OCI-LY1 (cell line): ENCODE data around the gene ANKRD33.

Source experiments
- H2AFZ ChIP-seq: fragments of 200-600 bp; sonication (generic), shearing (Covaris generic); 2 replicates; pipeline ENCODE4 v1.6.0; 2014; ENCODE audit warnings: antibody characterized with exemption, mild to moderate bottlenecking, low read length
- H3F3A ChIP-seq: fragments of 200-600 bp; sonication (generic), shearing (Covaris generic); 2 replicates; pipeline ENCODE4 v1.6.0; 2014; ENCODE audit warnings: mild to moderate bottlenecking, antibody characterized with exemption, low read length, moderate library complexity; ENCODE audit not compliant: insufficient read depth
- H3K27ac ChIP-seq: fragments of 200-600 bp; sonication (generic); 2 replicates; pipeline ENCODE4 v1.5.1; 2014; ENCODE audit warnings: low read length, mixed run types, mild to moderate bottlenecking, low read depth; ENCODE audit not compliant: poor library complexity, severe bottlenecking
- H3K27me3 ChIP-seq: fragments of 200-600 bp; sonication (generic); 2 replicates; pipeline ENCODE4 v1.6.0; 2014; ENCODE audit warnings: antibody characterized with exemption, mild to moderate bottlenecking, low read length, moderate library complexity; ENCODE audit not compliant: insufficient read depth
- H3K36me3 ChIP-seq: fragments of 200-600 bp; sonication (generic); 2 replicates; pipeline ENCODE4 v1.6.1; 2014; ENCODE audit warnings: mild to moderate bottlenecking, antibody characterized with exemption, low read length, moderate library complexity, mixed read lengths; ENCODE audit not compliant: insufficient read depth
- H3K4me1 ChIP-seq: fragments of 200-600 bp; sonication (generic); 2 replicates; pipeline ENCODE4 v1.5.1; 2014; ENCODE audit warnings: mild to moderate bottlenecking, low read length, moderate library complexity; ENCODE audit not compliant: insufficient read depth, severe bottlenecking
- H3K4me2 ChIP-seq: fragments of 200-600 bp; sonication (generic), shearing (Covaris generic); 2 replicates; pipeline ENCODE4 v1.6.1; 2014; ENCODE audit warnings: low read length
- H3K4me3 ChIP-seq: fragments of 200-600 bp; sonication (generic); 2 replicates; pipeline ENCODE4 v1.5.1; 2014; ENCODE audit warnings: low read length, low read depth, mild to moderate bottlenecking, mixed read lengths; ENCODE audit not compliant: poor library complexity, severe bottlenecking
- H3K79me2 ChIP-seq: fragments of 200-600 bp; shearing (Covaris generic); 2 replicates; pipeline ENCODE4 v1.6.1; 2016; ENCODE audit warnings: mixed run types, low read length, mixed read lengths; ENCODE audit not compliant: insufficient read depth
- H3K9ac ChIP-seq: fragments of 200-600 bp; sonication (generic), shearing (Covaris generic); 2 replicates; pipeline ENCODE4 v1.6.1; 2014; ENCODE audit warnings: mild to moderate bottlenecking, low read length, mixed read lengths
- H3K9me2 ChIP-seq: fragments of 200-600 bp; sonication (generic), shearing (Covaris generic); 2 replicates; pipeline ENCODE4 v1.6.1; 2014; ENCODE audit warnings: low read depth, mild to moderate bottlenecking, low read length, mixed read lengths
- H3K9me3 ChIP-seq: fragments of 200-600 bp; shearing (Covaris generic); 2 replicates; pipeline ENCODE4 v1.6.1; 2014; ENCODE audit warnings: low read length, mixed read lengths
- H4K20me1 ChIP-seq: fragments of 200-600 bp; sonication (generic), shearing (Covaris generic); 2 replicates; pipeline ENCODE4 v1.6.0; 2016; ENCODE audit warnings: mild to moderate bottlenecking, low read length; ENCODE audit not compliant: insufficient read depth
- EZH2 ChIP-seq: fragments of 200-600 bp; sonication (generic), shearing (Covaris generic); IDR thresholded peaks from 2 replicates; pipeline ENCODE4 v1.8.0; 2017; ENCODE audit warnings: borderline replicate concordance, mixed run types, mild to moderate bottlenecking, antibody characterized with exemption, low read length, moderate library complexity, mixed read lengths
- TF ChIP-seq, protein P1 (sequence below): fragments of 200-600 bp; sonication (generic), shearing (Covaris generic); IDR thresholded peaks from 2 replicates; pipeline ENCODE4 v1.5.1; 2017; ENCODE audit warnings: mild to moderate bottlenecking, antibody characterized with exemption, low read length, moderate library complexity, mixed read lengths

Gene ANKRD33

DNA sequence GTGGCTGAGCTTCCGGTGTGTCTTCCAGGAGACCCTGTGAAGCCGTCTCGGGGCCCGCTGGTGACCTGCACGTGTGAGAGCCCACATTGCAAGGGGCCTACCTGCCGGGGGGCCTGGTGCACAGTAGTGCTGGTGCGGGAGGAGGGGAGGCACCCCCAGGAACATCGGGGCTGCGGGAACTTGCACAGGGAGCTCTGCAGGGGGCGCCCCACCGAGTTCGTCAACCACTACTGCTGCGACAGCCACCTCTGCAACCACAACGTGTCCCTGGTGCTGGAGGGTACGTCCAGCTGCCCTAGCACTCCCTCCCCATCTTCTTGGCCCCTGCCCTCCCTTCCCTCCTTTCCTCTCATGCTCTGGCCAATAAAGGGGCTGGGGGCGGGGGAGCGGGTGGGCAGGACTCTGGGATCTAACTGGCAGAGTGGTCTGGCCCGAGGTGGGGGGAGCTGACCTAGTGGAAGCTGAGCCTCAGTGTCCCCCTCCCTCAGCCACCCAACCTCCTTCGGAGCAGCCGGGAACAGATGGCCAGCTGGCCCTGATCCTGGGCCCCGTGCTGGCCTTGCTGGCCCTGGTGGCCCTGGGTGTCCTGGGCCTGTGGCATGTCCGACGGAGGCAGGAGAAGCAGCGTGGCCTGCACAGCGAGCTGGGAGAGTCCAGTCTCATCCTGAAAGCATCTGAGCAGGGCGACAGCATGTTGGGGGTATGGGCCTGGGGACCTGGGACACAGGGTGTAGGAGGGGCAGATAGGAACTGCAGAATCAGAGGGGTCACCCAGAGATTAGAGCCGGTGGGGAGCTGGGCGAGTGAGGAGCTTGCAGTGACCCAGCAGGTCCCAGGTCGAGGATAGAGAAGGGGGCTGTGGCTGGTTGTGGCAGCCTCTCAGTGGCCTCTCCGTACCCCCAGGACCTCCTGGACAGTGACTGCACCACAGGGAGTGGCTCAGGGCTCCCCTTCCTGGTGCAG lies 25.4 kb downstream of the ANKRD33 start:
- Histone ChIP-seq H3K27ac (no peak overlapping the region), H4K20me1 (no peaks in the 10 kb centered on the region), H3K9me2 (no peaks in the 10 kb centered on the region), H3K4me3 (no peak overlapping the region), H3K4me1 (no peaks in the 10 kb centered on the region), H2AFZ (no peak overlapping the region), H3F3A (no peaks in the 10 kb centered on the region), H3K36me3 (no peaks in the 10 kb centered on the region), H3K4me2 (no peak overlapping the region), H3K9ac (no peak overlapping the region), H3K9me3 (no peaks in the 10 kb centered on the region), H3K27me3 (no peaks in the 10 kb centered on the region; the same call in 1 of the 2 replicates), H3K79me2 (no peaks in the 10 kb centered on the region)
- TF ChIP-seq, protein P1, sequence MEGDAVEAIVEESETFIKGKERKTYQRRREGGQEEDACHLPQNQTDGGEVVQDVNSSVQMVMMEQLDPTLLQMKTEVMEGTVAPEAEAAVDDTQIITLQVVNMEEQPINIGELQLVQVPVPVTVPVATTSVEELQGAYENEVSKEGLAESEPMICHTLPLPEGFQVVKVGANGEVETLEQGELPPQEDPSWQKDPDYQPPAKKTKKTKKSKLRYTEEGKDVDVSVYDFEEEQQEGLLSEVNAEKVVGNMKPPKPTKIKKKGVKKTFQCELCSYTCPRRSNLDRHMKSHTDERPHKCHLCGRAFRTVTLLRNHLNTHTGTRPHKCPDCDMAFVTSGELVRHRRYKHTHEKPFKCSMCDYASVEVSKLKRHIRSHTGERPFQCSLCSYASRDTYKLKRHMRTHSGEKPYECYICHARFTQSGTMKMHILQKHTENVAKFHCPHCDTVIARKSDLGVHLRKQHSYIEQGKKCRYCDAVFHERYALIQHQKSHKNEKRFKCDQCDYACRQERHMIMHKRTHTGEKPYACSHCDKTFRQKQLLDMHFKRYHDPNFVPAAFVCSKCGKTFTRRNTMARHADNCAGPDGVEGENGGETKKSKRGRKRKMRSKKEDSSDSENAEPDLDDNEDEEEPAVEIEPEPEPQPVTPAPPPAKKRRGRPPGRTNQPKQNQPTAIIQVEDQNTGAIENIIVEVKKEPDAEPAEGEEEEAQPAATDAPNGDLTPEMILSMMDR = peak; percentile 38
- no peak for TF ChIP-seq EZH2

DNA sequence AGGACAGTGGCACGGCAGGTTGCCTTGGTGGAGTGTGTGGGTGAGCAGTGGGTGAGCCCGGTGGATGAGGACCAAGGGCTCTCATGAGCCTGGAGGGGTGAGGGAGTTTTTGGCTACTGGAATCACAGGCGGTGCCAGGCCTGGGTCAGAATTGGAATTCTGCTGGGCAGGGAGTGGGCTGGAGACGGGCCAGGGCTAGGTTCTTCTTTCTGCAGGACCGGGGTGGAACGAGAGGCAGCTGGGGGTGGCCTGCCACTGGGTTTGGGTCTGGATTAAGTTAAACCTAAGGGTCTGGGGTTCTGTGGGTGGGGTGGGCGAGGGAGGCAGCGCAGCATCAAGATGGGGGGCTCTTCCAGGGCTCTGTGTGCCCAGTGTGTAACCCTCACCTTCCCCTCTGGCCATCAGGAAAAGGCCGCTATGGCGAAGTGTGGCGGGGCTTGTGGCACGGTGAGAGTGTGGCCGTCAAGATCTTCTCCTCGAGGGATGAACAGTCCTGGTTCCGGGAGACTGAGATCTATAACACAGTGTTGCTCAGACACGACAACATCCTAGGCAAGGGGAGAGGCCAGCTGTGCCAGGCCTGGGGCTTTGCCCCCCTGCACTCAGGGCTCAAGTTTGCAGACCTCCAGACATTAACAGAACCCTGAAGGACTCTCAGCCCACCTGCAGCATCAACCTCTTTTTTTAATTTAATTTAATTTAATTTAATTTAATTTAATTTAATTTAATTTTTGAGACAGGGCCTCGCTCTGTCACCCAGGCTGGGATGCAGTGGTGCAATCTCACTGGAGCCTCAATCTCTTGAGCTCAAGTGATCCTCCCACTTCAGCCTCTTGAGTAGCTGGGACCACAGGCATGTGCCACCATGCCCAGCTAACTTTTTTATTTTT lies 26.4 kb downstream of the ANKRD33 start:
- H3K9ac ChIP-seq = no peak overlapping the region
- H3K27ac ChIP-seq = no peak overlapping the region
- no peak overlapping the region for H3K4me2 ChIP-seq
- H3K36me3 ChIP-seq = no peaks in the 10 kb centered on the region
- H3K27me3 ChIP-seq = no peaks in the 10 kb centered on the region
- no peaks in the 10 kb centered on the region for H3K79me2 ChIP-seq
- TF ChIP-seq EZH2 = no peak
- TF ChIP-seq, protein P1 = no peak
- H4K20me1 ChIP-seq = no peaks in the 10 kb centered on the region
- no peaks in the 10 kb centered on the region for H3K4me1 ChIP-seq
- no peaks in the 10 kb centered on the region for H3K9me3 ChIP-seq
- no peaks in the 10 kb centered on the region for H3K9me2 ChIP-seq
- H3F3A ChIP-seq = no peaks in the 10 kb centered on the region
- no peak overlapping the region for H2AFZ ChIP-seq
- H3K4me3 ChIP-seq = no peak overlapping the region

DNA sequence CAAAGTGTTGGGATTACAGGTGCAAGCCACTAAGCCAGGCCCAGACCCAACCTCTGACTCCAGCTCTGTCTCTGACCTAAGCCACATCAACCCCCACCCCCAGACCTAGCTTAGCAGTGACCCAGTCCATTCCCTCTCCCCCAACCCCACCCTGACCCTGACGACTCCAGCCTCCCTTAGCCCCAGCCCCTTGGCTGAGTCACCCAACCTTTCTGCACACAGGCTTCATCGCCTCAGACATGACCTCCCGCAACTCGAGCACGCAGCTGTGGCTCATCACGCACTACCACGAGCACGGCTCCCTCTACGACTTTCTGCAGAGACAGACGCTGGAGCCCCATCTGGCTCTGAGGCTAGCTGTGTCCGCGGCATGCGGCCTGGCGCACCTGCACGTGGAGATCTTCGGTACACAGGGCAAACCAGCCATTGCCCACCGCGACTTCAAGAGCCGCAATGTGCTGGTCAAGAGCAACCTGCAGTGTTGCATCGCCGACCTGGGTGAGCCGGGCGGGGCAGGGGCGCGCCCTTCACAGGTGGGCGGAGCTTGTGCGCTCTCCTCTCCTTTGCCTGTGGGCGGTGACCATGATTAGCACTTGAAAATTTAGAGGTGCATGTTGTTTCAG lies 27.2 kb downstream of the ANKRD33 start:
- Histone ChIP-seq H3K9ac (no peak overlapping the region), H4K20me1 (no peaks in the 10 kb centered on the region), H3K36me3 (no peaks in the 10 kb centered on the region), H3K9me2 (no peaks in the 10 kb centered on the region), H2AFZ (no peak overlapping the region), H3F3A (no peaks in the 10 kb centered on the region), H3K4me1 (no peaks in the 10 kb centered on the region), H3K4me3 (no peak overlapping the region), H3K9me3 (no peaks in the 10 kb centered on the region), H3K79me2 (no peaks in the 10 kb centered on the region), H3K27me3 (no peaks in the 10 kb centered on the region), H3K27ac (no peak overlapping the region), H3K4me2 (no peak overlapping the region)
- no peak for TF ChIP-seq EZH2
- TF ChIP-seq, protein P1 = no peak
